GM19452 (cell line): ENCODE data around the gene KLHL5.
A peak's percentile ranks its signal among the peaks of the same experiment; 100 is the strongest.
"Not testable (repeated sequence)": the region's sequence is repeated elsewhere in the genome, so short reads cannot be mapped to it uniquely, and the experiment has no call there.

ENCODE experiments used
- ATAC-seq: cut with Tn5 transposase; IDR thresholded peaks from one replicate; pipeline ENCODE4 v1.9.1; 2021; ENCODE audit not compliant: unreplicated experiment

The KLHL5 gene

GRCh38 chr4:39097290-39097689, 35.3 kb downstream of the KLHL5 start:
- ATAC-seq = no peak

- ATAC-seq = no peak
Measured at GRCh38 chr4:39102297-39102696, 40.3 kb downstream of the KLHL5 start.

GRCh38 chr4:39103291-39103690, 41.3 kb downstream of the KLHL5 start:
- no peak for ATAC-seq

DNA sequence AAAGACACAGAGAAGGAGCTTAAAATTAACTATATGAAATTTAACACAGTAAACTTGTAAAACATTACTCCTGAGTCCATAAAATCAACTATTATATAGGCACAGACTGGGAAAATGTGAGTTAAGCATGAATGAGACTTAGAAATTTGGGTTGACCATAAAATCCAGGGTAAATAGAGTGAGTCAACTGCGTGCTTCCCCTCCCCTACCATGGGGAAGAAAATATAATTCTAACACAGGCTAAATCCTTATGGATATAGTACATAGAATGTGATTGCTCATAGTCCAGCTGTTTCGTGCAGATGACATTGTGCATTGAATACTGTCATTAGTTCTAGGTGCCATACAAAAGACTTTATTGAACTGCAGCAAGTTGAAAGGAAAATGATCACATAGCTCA, 42.2 kb downstream of the KLHL5 start:
- no peak for ATAC-seq

GRCh38 chr4:39106011-39106410, 44.0 kb downstream of the KLHL5 start:
- ATAC-seq = no peak

- ATAC-seq = no peak
Measured at GRCh38 chr4:39114436-39114835, 52.4 kb downstream of the KLHL5 start.

DNA sequence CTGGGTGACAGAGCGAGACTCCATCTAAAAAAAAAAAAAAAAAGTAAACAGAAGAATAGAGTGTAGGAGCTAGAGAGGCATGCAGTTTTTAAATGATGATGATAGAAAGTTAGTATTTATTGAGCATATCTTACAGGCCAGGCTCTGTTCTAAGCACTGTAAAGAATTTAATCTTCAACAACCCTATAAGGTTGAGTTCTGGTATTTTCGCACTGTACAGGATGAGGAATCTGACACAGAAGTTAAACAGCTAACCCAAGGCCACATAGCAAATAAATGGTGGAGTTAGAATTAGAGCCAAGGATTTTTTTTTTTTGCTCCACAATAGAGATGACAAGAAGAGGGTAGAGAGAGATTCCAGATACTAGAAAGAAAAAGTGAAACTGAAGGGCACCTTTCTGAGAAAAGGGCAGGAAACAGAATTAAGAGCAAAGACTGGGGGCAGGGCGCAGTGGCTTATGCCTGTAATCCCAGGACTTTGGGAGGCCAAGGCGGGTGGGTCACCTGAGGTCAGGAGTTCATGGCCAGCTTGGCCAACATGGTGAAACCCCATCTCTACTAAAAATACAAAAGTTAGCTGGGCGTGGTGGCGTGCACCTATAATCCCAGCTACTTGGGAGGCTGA, 56.1 kb downstream of the KLHL5 start:
- no peak for ATAC-seq

- ATAC-seq = no peak
Measured at GRCh38 chr4:39120418-39120817, 58.4 kb downstream of the KLHL5 start.

- peak; percentile 92 for ATAC-seq
Measured at GRCh38 chr4:39124885-39125599, 63.0 kb downstream of the KLHL5 start.

GRCh38 chr4:39125600-39125985, 63.6 kb downstream of the KLHL5 start:
- ATAC-seq = no peak

DNA sequence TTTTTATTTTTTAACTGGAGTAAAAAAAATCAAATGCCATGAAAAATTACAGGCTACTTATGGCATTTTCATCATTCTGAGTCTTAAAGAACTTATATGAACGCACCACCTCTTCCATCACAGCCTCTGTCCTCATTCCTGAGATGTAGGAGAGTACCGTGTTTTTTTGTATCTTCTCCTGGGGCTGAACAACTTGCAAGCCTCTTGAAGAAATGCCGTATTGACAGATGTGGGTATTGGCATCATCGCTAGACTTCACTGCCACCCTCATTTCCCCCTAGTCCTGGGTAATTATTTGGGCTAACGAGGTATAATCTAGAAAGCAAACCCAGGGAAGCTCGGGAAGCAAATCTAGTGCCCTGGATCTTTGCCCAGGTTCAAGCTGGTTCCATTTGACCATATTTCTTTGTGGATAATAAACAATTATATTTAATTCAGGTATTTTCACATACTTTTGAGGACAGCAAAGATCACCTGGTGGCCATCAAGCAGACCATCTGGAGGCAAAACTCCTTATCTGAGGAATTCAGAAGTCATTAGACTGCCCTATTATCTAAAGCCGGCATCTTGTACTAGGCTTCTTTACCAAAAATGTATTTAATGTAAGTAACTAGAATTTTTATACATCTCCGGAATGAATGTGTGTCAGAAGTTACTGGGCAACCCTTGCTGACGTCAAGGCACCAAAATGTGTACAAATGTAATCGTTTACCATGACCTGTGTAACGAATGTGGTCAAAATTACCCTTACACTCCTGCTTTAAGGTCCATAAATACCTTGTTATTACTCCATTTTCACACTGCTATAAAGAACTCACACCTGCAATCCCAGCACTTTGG, 64.4 kb downstream of the KLHL5 start:
- ATAC-seq = no peak

DNA sequence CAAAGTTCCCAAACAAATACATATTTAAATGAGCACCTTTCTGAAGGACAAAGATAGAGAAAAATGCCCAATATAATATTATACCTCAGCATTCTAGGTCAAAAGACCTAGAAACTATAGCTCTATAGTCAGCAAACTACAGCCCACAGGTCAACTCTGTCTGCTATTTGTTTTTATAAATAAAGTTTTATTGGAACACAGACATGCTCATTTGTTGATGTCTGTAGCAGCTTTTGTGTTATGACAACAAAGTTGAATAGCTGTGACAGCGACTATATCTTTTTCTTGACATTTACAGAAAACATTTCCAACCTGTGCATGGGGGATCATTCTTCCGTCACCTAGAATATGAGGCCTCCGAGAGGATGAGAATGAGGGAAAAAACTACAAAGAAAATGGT, 71.6 kb downstream of the KLHL5 start:
- ATAC-seq = no peak

- ATAC-seq = no peak
Measured at GRCh38 chr4:39134683-39135306, 72.8 kb downstream of the KLHL5 start.

DNA sequence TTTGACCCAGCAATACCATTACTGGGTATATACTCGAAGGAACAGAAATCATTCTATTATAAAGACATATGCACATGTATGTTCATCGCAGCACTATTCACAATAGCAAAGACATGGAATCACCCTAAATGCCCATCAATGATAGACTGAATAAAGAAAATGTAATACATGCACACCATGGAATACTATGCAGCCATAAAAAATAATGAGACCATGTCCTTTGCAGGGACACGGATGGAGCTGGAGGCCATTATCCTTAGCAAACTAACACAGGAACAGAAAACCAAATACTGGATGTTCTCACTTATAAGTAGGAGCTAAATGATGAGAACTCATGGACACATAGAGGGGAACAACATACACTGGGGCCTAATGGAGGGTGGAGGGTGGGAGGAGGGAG, 76.2 kb downstream of the KLHL5 start:
- not testable (repeated sequence) for ATAC-seq

- no peak for ATAC-seq
Measured at GRCh38 chr4:39146211-39146610, 84.2 kb downstream of the KLHL5 start.

- ATAC-seq = no peak
Measured at GRCh38 chr4:39154009-39154408, 92.0 kb downstream of the KLHL5 start.

DNA sequence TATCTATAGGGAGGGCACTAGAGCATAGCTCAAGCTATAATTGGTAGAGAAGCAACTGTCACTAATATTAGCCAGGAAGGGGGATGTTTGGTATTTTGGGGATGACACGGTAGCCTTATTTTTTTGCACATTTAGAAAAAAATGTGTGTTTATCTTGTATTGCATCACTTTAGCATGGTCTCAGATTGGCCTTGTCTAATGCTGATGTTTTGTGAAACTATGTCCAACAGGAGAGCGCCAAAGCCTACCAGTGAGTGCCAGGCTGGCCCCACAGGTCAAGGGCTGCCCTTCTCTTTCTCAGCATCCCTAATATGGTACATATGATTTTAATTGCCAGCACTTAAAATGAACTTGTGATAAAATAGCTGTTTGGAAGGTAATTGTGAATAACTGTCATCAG, 95.5 kb downstream of the KLHL5 start:
- ATAC-seq = no peak

DNA sequence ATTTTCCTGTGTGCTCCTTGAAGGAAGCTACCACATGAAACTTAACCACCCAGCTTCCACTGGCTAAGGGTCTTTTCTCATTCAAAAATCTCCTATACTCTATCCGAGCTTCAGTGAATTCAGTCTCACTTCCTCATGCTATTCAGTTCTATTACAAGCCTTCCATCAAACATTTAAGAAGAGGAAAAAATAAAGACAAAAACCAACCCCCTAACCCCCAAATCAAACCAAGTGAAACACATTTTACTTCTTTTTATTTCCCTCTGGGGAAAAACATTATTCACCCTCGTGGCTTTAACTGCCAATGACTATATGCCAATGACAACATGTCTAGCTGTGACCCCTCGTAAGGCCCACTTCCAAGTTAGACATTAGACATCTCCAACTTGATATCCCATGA, 104.1 kb downstream of the KLHL5 start:
- no peak for ATAC-seq

DNA sequence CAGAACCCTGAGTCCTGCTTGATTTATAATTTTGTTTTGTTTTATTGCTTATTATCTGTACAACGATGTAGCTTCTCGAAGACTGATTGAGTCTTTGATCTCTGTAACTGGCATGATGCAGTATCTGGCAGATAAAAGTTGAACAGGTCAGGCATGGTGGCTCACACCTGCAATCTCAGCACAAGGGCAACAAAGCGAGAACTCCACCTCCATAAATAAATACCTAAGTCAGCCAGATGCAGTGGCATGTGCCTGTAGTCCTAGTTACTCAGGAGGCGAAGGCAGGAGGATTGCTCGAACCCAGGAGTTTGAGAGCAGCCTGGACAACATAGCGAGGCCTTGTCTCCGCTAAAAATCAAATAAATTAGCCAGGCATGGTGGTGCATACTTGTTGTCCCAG, 104.6 kb downstream of the KLHL5 start:
- ATAC-seq = no peak

GRCh38 chr4:39169426-39169825, 107.4 kb downstream of the KLHL5 start:
- ATAC-seq = no peak

- ATAC-seq = no peak
Measured at GRCh38 chr4:39170301-39170700, 108.3 kb downstream of the KLHL5 start.
